ENCODE results near the gene NMT1. TPM values are rescaled to one million over a fixed set of nuclear protein-coding genes. Genes with fewer than 3 reads are reported as not detected.
"Not testable (repeated sequence)": the region's sequence is repeated elsewhere in the genome, so short reads cannot be mapped to it uniquely, and the experiment has no call there.

Gene NMT1
- total RNA-seq, 1 experiment from 2014 or later, result 111 TPM

- DNase-seq, result no peak
- no peak overlapping the region for H3K4me3 ChIP-seq (ENCODE audit: insufficient read depth, low read depth, low read length)
- no peaks in the 10 kb centered on the region; the same call in 1 of the 2 replicates for H3K36me3 ChIP-seq (replicated peaks; ENCODE audit: control insufficient read depth, insufficient read depth, low read length)
- no peaks in the 10 kb centered on the region for H3K27me3 ChIP-seq (ENCODE audit: control insufficient read depth, insufficient read depth, low read length)
Measured at GRCh38 chr17:45048795-45049563, 12.1 kb upstream of the NMT1 start.

GRCh38 chr17:45050481-45051059, 10.5 kb upstream of the NMT1 start:
- Histone ChIP-seq H3K36me3 (replicated peaks; ENCODE audit: control insufficient read depth, insufficient read depth, low read length) (no peaks in the 10 kb centered on the region; the same call in none of the 2 replicates), H3K4me3 (ENCODE audit: insufficient read depth, low read depth, low read length) (peak overlapping the region; percentile 77), H3K27me3 (ENCODE audit: control insufficient read depth, insufficient read depth, low read length) (no peaks in the 10 kb centered on the region)
- peak; percentile 54 for DNase-seq

- peak within 1 kb of the TSS; percentile 77 for H3K4me3 ChIP-seq (ENCODE audit: insufficient read depth, low read depth, low read length)
- DNase-seq, result peak; percentile 98
- no peaks in the 10 kb centered on the region for H3K27me3 ChIP-seq (ENCODE audit: control insufficient read depth, insufficient read depth, low read length)
- H3K36me3 ChIP-seq (replicated peaks; ENCODE audit: control insufficient read depth, insufficient read depth, low read length), result no peaks in the 10 kb centered on the region; the same call in none of the 2 replicates
Measured at GRCh38 chr17:45051060-45051719, 9.9 kb upstream of the NMT1 start, which contains the start of gene DCAKD. Gene DCAKD (minus strand): TSS chr17:45051632. CDS start chr17:45034885, 16,747 bp downstream.

GRCh38 chr17:45051720-45052051, 9.4 kb upstream of the NMT1 start:
- H3K27me3 ChIP-seq (ENCODE audit: control insufficient read depth, insufficient read depth, low read length); H3K36me3 ChIP-seq (replicated peaks; ENCODE audit: control insufficient read depth, insufficient read depth, low read length); DNase-seq: not testable (repeated sequence)
- peak overlapping the region; percentile 61 for H3K4me3 ChIP-seq (ENCODE audit: insufficient read depth, low read depth, low read length)

- H3K36me3 ChIP-seq (replicated peaks; ENCODE audit: control insufficient read depth, insufficient read depth, low read length), result no peaks in the 10 kb centered on the region; the same call in none of the 2 replicates
- no peaks in the 10 kb centered on the region for H3K27me3 ChIP-seq (ENCODE audit: control insufficient read depth, insufficient read depth, low read length)
- H3K4me3 ChIP-seq (ENCODE audit: insufficient read depth, low read depth, low read length), result peak overlapping the region; percentile 61
- DNase-seq, result peak; percentile 84
Measured at GRCh38 chr17:45052052-45052772, 8.9 kb upstream of the NMT1 start.

GRCh38 chr17:45060382-45060796, 728 bp upstream of the NMT1 start:
- DNase-seq, result no peak

GRCh38 chr17:45061606-45062205, 589 bp downstream of the NMT1 start:
- H3K27me3 ChIP-seq (ENCODE audit: control insufficient read depth, insufficient read depth, low read length), result no peaks in the 10 kb centered on the region
- peak; percentile 98 for DNase-seq
- no peaks in the 10 kb centered on the region; the same call in 1 of the 2 replicates for H3K36me3 ChIP-seq (replicated peaks; ENCODE audit: control insufficient read depth, insufficient read depth, low read length)
- peak overlapping the region; percentile 91 for H3K4me3 ChIP-seq (ENCODE audit: insufficient read depth, low read depth, low read length)

More at GRCh38 chr17:45060382-45060796, 728 bp upstream of the NMT1 start:
- H3K36me3 ChIP-seq (replicated peaks; ENCODE audit: control insufficient read depth, insufficient read depth, low read length), result no peaks in the 10 kb centered on the region; the same call in none of the 2 replicates
- peak overlapping the region; percentile 91 for H3K4me3 ChIP-seq (ENCODE audit: insufficient read depth, low read depth, low read length)
- H3K27me3 ChIP-seq (ENCODE audit: control insufficient read depth, insufficient read depth, low read length), result no peaks in the 10 kb centered on the region

- Histone ChIP-seq H3K27me3 (ENCODE audit: control insufficient read depth, insufficient read depth, low read length) (no peaks in the 10 kb centered on the region), H3K36me3 (replicated peaks; ENCODE audit: control insufficient read depth, insufficient read depth, low read length) (no peaks in the 10 kb centered on the region; the same call in 1 of the 2 replicates), H3K4me3 (ENCODE audit: insufficient read depth, low read depth, low read length) (no peak overlapping the region)
- no peak for DNase-seq
Measured at GRCh38 chr17:45063198-45063597, 2.1 kb downstream of the NMT1 start.

- Histone ChIP-seq H3K27me3 (ENCODE audit: control insufficient read depth, insufficient read depth, low read length) (no peaks in the 10 kb centered on the region), H3K36me3 (replicated peaks; ENCODE audit: control insufficient read depth, insufficient read depth, low read length) (peaks cover 5% of the 10 kb centered on the region; the same call in 1 of the 2 replicates), H3K4me3 (ENCODE audit: insufficient read depth, low read depth, low read length) (no peak overlapping the region)
- no peak for DNase-seq
Measured at GRCh38 chr17:45067637-45068036, 6.5 kb downstream of the NMT1 start.

GRCh38 chr17:45070001-45070400, 8.9 kb downstream of the NMT1 start:
- no peak for DNase-seq
- Histone ChIP-seq H3K27me3 (ENCODE audit: control insufficient read depth, insufficient read depth, low read length) (no peaks in the 10 kb centered on the region), H3K36me3 (replicated peaks; ENCODE audit: control insufficient read depth, insufficient read depth, low read length) (peaks cover 11% of the 10 kb centered on the region), H3K4me3 (ENCODE audit: insufficient read depth, low read depth, low read length) (no peak overlapping the region)

- H3K27me3 ChIP-seq (ENCODE audit: control insufficient read depth, insufficient read depth, low read length), result no peaks in the 10 kb centered on the region
- DNase-seq, result no peak
- peaks cover 11% of the 10 kb centered on the region for H3K36me3 ChIP-seq (replicated peaks; ENCODE audit: control insufficient read depth, insufficient read depth, low read length)
- H3K4me3 ChIP-seq (ENCODE audit: insufficient read depth, low read depth, low read length), result no peak overlapping the region
Measured at GRCh38 chr17:45070809-45071208, 9.7 kb downstream of the NMT1 start.

GRCh38 chr17:45073414-45074070, 12.4 kb downstream of the NMT1 start:
- H3K27me3 ChIP-seq (ENCODE audit: control insufficient read depth, insufficient read depth, low read length), result no peaks in the 10 kb centered on the region
- peaks cover 11% of the 10 kb centered on the region for H3K36me3 ChIP-seq (replicated peaks; ENCODE audit: control insufficient read depth, insufficient read depth, low read length)
- no peak overlapping the region for H3K4me3 ChIP-seq (ENCODE audit: insufficient read depth, low read depth, low read length)
- DNase-seq, result no peak

- Histone ChIP-seq H3K36me3 (replicated peaks; ENCODE audit: control insufficient read depth, insufficient read depth, low read length) (peaks cover 15% of the 10 kb centered on the region), H3K27me3 (ENCODE audit: control insufficient read depth, insufficient read depth, low read length) (no peaks in the 10 kb centered on the region), H3K4me3 (ENCODE audit: insufficient read depth, low read depth, low read length) (no peak overlapping the region)
- DNase-seq, result no peak
Measured at GRCh38 chr17:45077643-45078042, 16.5 kb downstream of the NMT1 start.

Measured in H7 (cell line).